Astrocyte (in vitro differentiated cells and primary cell): Measurements from ENCODE around the gene AP3S2. TPM values are rescaled to one million over a fixed set of nuclear protein-coding genes. Genes with fewer than 3 reads are reported as not detected.

Experiments
- DNase-seq: peaks from one replicate; pipeline ENCODE4 v3.0.0-alpha.2; 2010; ENCODE audit warnings: low read depth
- FAIRE-seq: peaks from 2 replicates; lab custom pipeline; 2011; peaks lifted over from hg19 to GRCh38; lab: Jason Lieb, UNC
- H2AFZ ChIP-seq: 2 replicates; pipeline ENCODE4 v1.6.0; 2012; ENCODE audit warnings: low read depth, low read length, inconsistent platforms
- H3K27ac ChIP-seq: 2 replicates; pipeline ENCODE4 v1.5.1; 2011; ENCODE audit warnings: low read depth, low read length, inconsistent platforms
- H3K27me3 ChIP-seq: 2 replicates; pipeline ENCODE4 v1.6.0; 2011; ENCODE audit warnings: low read length, inconsistent platforms; ENCODE audit not compliant: insufficient read depth
- H3K36me3 ChIP-seq: 2 replicates; pipeline ENCODE4 v1.5.1; 2011; ENCODE audit warnings: low read length, inconsistent platforms; ENCODE audit not compliant: insufficient read depth
- H3K4me1 ChIP-seq: 2 replicates; pipeline ENCODE4 v1.5.1; 2011; ENCODE audit warnings: low read length, inconsistent platforms; ENCODE audit not compliant: insufficient read depth
- H3K4me2 ChIP-seq: 2 replicates; pipeline ENCODE4 v1.6.0; 2012; ENCODE audit warnings: low read length, inconsistent platforms
- H3K4me3 ChIP-seq: 2 replicates; pipeline ENCODE4 v1.5.1; 2011; ENCODE audit warnings: low read depth, mild to moderate bottlenecking, low read length, inconsistent platforms; ENCODE audit not compliant: insufficient read depth
- H3K79me2 ChIP-seq: 2 replicates; pipeline ENCODE4 v1.6.0; 2012; ENCODE audit warnings: mild to moderate bottlenecking, low read length, inconsistent platforms; ENCODE audit not compliant: insufficient read depth
- H3K9ac ChIP-seq: 2 replicates; pipeline ENCODE4 v1.6.0; 2012; ENCODE audit warnings: mild to moderate bottlenecking, low read length, inconsistent platforms
- H3K9me3 ChIP-seq: 2 replicates; pipeline ENCODE4 v1.5.1; 2012; ENCODE audit warnings: low read depth, mild to moderate bottlenecking, low read length, inconsistent platforms; ENCODE audit not compliant: insufficient read depth
- H4K20me1 ChIP-seq: 2 replicates; pipeline ENCODE4 v1.6.0; 2012; ENCODE audit warnings: low read length, inconsistent platforms; ENCODE audit not compliant: insufficient read depth
- H3K27ac Mint-ChIP-seq: one replicate; pipeline ENCODE4 v1.8.0; 2021; ENCODE audit warnings: mild to moderate bottlenecking, mixed read lengths; ENCODE audit not compliant: unreplicated experiment
- H3K27me3 Mint-ChIP-seq: one replicate; pipeline ENCODE4 v1.8.0; 2021; ENCODE audit warnings: low read depth, mixed read lengths; ENCODE audit not compliant: unreplicated experiment
- H3K36me3 Mint-ChIP-seq: one replicate; pipeline ENCODE4 v1.8.0; 2021; ENCODE audit warnings: low read depth, mixed read lengths; ENCODE audit not compliant: unreplicated experiment
- H3K4me1 Mint-ChIP-seq: one replicate; pipeline ENCODE4 v1.8.0; 2021; ENCODE audit warnings: low read depth, mixed read lengths; ENCODE audit not compliant: unreplicated experiment
- H3K4me3 Mint-ChIP-seq: one replicate; pipeline ENCODE4 v1.8.0; 2021; ENCODE audit warnings: mild to moderate bottlenecking, moderate library complexity, mixed read lengths; ENCODE audit not compliant: unreplicated experiment
- H3K9me3 Mint-ChIP-seq: one replicate; pipeline ENCODE4 v1.8.0; 2021; ENCODE audit warnings: mild to moderate bottlenecking, mixed read lengths; ENCODE audit not compliant: unreplicated experiment
- CTCF ChIP-seq: IDR thresholded peaks from 2 replicates; pipeline ENCODE4 v1.5.1; 2011; ENCODE audit warnings: low read depth, mild to moderate bottlenecking, inconsistent platforms, low read length, moderate library complexity; ENCODE audit not compliant: insufficient read depth
- EZH2 ChIP-seq: IDR thresholded peaks from 2 replicates; pipeline ENCODE4 v1.6.1; 2012; ENCODE audit warnings: mild to moderate bottlenecking, low read length, inconsistent platforms; ENCODE audit not compliant: insufficient read depth
- total RNA-seq: library from RNA; stranded (reverse); gene quantifications from 2 replicates; pipeline ENCODE4 v1.2.1, GENCODE V29; 2021

AP3S2 gene
- total RNA-seq, 1 donor from 2014 or later: 41.2 TPM

GRCh38 chr15:89812847-89813320 is 80.9 kb downstream of the AP3S2 start:
- Histone ChIP-seq H3K9me3 (no peaks in the 10 kb centered on the region), H2AFZ (no peak overlapping the region), H3K9ac (peak overlapping the region; percentile 84), H3K79me2 (peaks cover 60% of the 10 kb centered on the region), H3K4me1 (peaks cover 36% of the 10 kb centered on the region), H3K36me3 (no peaks in the 10 kb centered on the region), H3K27ac (no peak overlapping the region), H4K20me1 (peaks cover 31% of the 10 kb centered on the region), H3K27me3 (no peaks in the 10 kb centered on the region), H3K4me3 (peak overlapping the region; percentile 85), H3K4me2 (peak overlapping the region; percentile 90)
- TF ChIP-seq EZH2: no peak
- no peak for TF ChIP-seq CTCF
- FAIRE-seq (no peak), DNase-seq (no peak)
- Mint-ChIP-seq H3K9me3 (peaks cover 15% of the 10 kb centered on the region), H3K4me1 (no peaks in the 10 kb centered on the region), H3K27ac (no peak overlapping the region), H3K36me3 (peaks cover 3% of the 10 kb centered on the region), H3K27me3 (peaks cover 41% of the 10 kb centered on the region), H3K4me3 (no peak overlapping the region)

- H3K36me3 Mint-ChIP-seq: peaks cover 3% of the 10 kb centered on the region
- no peak overlapping the region for H3K4me3 Mint-ChIP-seq
- Histone ChIP-seq H3K9ac (no peak overlapping the region), H3K9me3 (no peaks in the 10 kb centered on the region), H3K4me3 (no peak overlapping the region), H3K36me3 (no peaks in the 10 kb centered on the region), H3K79me2 (peaks cover 63% of the 10 kb centered on the region), H3K27me3 (no peaks in the 10 kb centered on the region), H3K4me1 (peaks cover 33% of the 10 kb centered on the region), H3K4me2 (peak overlapping the region; percentile 90), H4K20me1 (peaks cover 34% of the 10 kb centered on the region), H2AFZ (no peak overlapping the region), H3K27ac (no peak overlapping the region)
- DNase-seq (no peak), FAIRE-seq (no peak)
- peaks cover 39% of the 10 kb centered on the region for H3K27me3 Mint-ChIP-seq
- TF ChIP-seq EZH2: no peak
- no peak for TF ChIP-seq CTCF
- no peak overlapping the region for H3K27ac Mint-ChIP-seq
- peaks cover 15% of the 10 kb centered on the region for H3K9me3 Mint-ChIP-seq
- H3K4me1 Mint-ChIP-seq: no peaks in the 10 kb centered on the region
Observed at GRCh38 chr15:89812011-89812846, 81.6 kb downstream of the AP3S2 start.

- Mint-ChIP-seq H3K9me3 (peaks cover 9% of the 10 kb centered on the region), H3K36me3 (no peaks in the 10 kb centered on the region), H3K27me3 (peaks cover 30% of the 10 kb centered on the region), H3K27ac (no peak overlapping the region), H3K4me3 (no peak overlapping the region), H3K4me1 (no peaks in the 10 kb centered on the region)
- H3K4me2 ChIP-seq: no peak overlapping the region
- DNase-seq (no peak), FAIRE-seq (no peak)
- H3K36me3 ChIP-seq: peaks cover 2% of the 10 kb centered on the region
- peaks cover 38% of the 10 kb centered on the region for H4K20me1 ChIP-seq
- H3K4me3 ChIP-seq: no peak overlapping the region
- no peaks in the 10 kb centered on the region for H3K27me3 ChIP-seq
- H3K27ac ChIP-seq: no peak overlapping the region
- H3K4me1 ChIP-seq: peaks cover 33% of the 10 kb centered on the region
- no peaks in the 10 kb centered on the region for H3K9me3 ChIP-seq
- H3K79me2 ChIP-seq: peaks cover 63% of the 10 kb centered on the region
- H2AFZ ChIP-seq: no peak overlapping the region
- H3K9ac ChIP-seq: no peak overlapping the region
- TF ChIP-seq EZH2 (no peak), CTCF (no peak)
Observed at GRCh38 chr15:89810837-89811236, 83.0 kb downstream of the AP3S2 start.
